H9 (cell line): Measurements from ENCODE around the gene STRA6. TPM values are rescaled to one million over a fixed set of nuclear protein-coding genes. Genes with fewer than 3 reads are reported as not detected.

ENCODE experiments used
- DNase-seq: peaks from one replicate; pipeline ENCODE4 v3.0.0-alpha.2; 2017
- H2AFZ ChIP-seq: one replicate; pipeline ENCODE4 v1.6.1; 2013; ENCODE audit warnings: mild to moderate bottlenecking, low read length, control low read depth, moderate library complexity
- H2AK5ac ChIP-seq: 2 replicates; pipeline ENCODE4 v1.6.1; 2013; ENCODE audit warnings: low read length, control low read depth, mixed read lengths; ENCODE audit not compliant: insufficient read length
- H2BK120ac ChIP-seq: one replicate; pipeline ENCODE4 v1.6.1; 2013; ENCODE audit warnings: low read depth, mild to moderate bottlenecking, low read length, control low read depth, inconsistent platforms; ENCODE audit not compliant: poor library complexity, severe bottlenecking
- H2BK12ac ChIP-seq: 2 replicates; pipeline ENCODE4 v1.6.1; 2013; ENCODE audit warnings: low read length, control low read depth, mixed read lengths, low read depth; ENCODE audit not compliant: insufficient read length
- H2BK15ac ChIP-seq: 2 replicates; pipeline ENCODE4 v1.6.1; 2013; ENCODE audit warnings: low read depth, low read length, control low read depth
- H2BK20ac ChIP-seq: one replicate; pipeline ENCODE4 v1.6.1; 2013; ENCODE audit warnings: low read depth, mild to moderate bottlenecking, low read length, control low read depth, inconsistent platforms; ENCODE audit not compliant: poor library complexity, severe bottlenecking
- H2BK5ac ChIP-seq: 2 replicates; pipeline ENCODE4 v1.6.1; 2013; ENCODE audit warnings: low read length, control low read depth, mixed read lengths; ENCODE audit not compliant: insufficient read length
- H3K14ac ChIP-seq: 2 replicates; pipeline ENCODE4 v1.6.1; 2013; ENCODE audit warnings: low read length, control low read depth; ENCODE audit not compliant: insufficient read depth
- H3K18ac ChIP-seq: 2 replicates; pipeline ENCODE4 v1.6.1; 2013; ENCODE audit warnings: low read depth, mild to moderate bottlenecking, mixed read lengths, low read length, control low read depth; ENCODE audit not compliant: insufficient read length
- H3K23ac ChIP-seq: 2 replicates; pipeline ENCODE4 v1.6.1; 2013; ENCODE audit warnings: low read length, control low read depth, mixed read lengths, low read depth; ENCODE audit not compliant: insufficient read length
- H3K23me2 ChIP-seq: 2 replicates; pipeline ENCODE4 v1.6.1; 2013; ENCODE audit warnings: low read depth, mild to moderate bottlenecking, mixed read lengths, low read length, control low read depth; ENCODE audit not compliant: insufficient read length, poor library complexity, severe bottlenecking
- H3K27ac ChIP-seq: 2 replicates; pipeline ENCODE4 v1.5.1; 2013; ENCODE audit warnings: low read length, control low read depth, mixed read lengths, low read depth; ENCODE audit not compliant: insufficient read length
- H3K27me3 ChIP-seq: 2 replicates; pipeline ENCODE4 v1.6.1; 2013; ENCODE audit warnings: low read length, control low read depth, inconsistent platforms; ENCODE audit not compliant: insufficient read depth
- H3K4ac ChIP-seq: 2 replicates; pipeline ENCODE4 v1.6.1; 2013; ENCODE audit warnings: low read depth, mild to moderate bottlenecking, control low read depth, inconsistent platforms, low read length, moderate library complexity
- H3K4me1 ChIP-seq: 2 replicates; pipeline ENCODE4 v1.6.1; 2013; ENCODE audit warnings: low read length, control low read depth, inconsistent platforms; ENCODE audit not compliant: insufficient read depth
- H3K4me2 ChIP-seq: 2 replicates; pipeline ENCODE4 v1.6.1; 2013; ENCODE audit warnings: low read length, control low read depth, mixed read lengths; ENCODE audit not compliant: insufficient read length, insufficient read depth
- H3K56ac ChIP-seq: 2 replicates; pipeline ENCODE4 v1.6.1; 2013; ENCODE audit warnings: low read depth, mild to moderate bottlenecking, mixed read lengths, low read length, control low read depth; ENCODE audit not compliant: insufficient read length
- H3K79me1 ChIP-seq: 2 replicates; pipeline ENCODE4 v1.6.1; 2013; ENCODE audit warnings: low read depth, mild to moderate bottlenecking, moderate library complexity, low read length, control low read depth, inconsistent platforms; ENCODE audit not compliant: insufficient read depth, poor library complexity, severe bottlenecking
- H3K79me2 ChIP-seq: 2 replicates; pipeline ENCODE4 v1.6.1; 2013; ENCODE audit warnings: low read length, control low read depth, inconsistent platforms; ENCODE audit not compliant: insufficient read depth
- H3K9ac ChIP-seq: 2 replicates; pipeline ENCODE4 v1.6.1; 2013; ENCODE audit warnings: low read length, control low read depth, mixed read lengths; ENCODE audit not compliant: insufficient read length; ENCODE audit errors: extremely low read depth
- H3K9me3 ChIP-seq: one replicate; pipeline ENCODE4 v1.6.1; 2013; ENCODE audit warnings: low read depth, low read length, inconsistent platforms; ENCODE audit not compliant: control insufficient read depth
- H3T11ph ChIP-seq: one replicate; pipeline ENCODE4 v1.6.1; 2013; ENCODE audit warnings: mild to moderate bottlenecking, low read length, control low read depth, inconsistent platforms
- H4K20me1 ChIP-seq: one replicate; pipeline ENCODE4 v1.6.1; 2013; ENCODE audit not compliant: control insufficient read depth, insufficient read length, insufficient read depth
- H4K5ac ChIP-seq: 2 replicates; pipeline ENCODE4 v1.6.1; 2013; ENCODE audit warnings: low read depth, mild to moderate bottlenecking, mixed read lengths, low read length, control low read depth; ENCODE audit not compliant: insufficient read length
- H4K8ac ChIP-seq: replicated peaks from 2 replicates; pipeline ENCODE4 v1.6.1; 2013; ENCODE audit warnings: low read length, control low read depth, mixed read lengths, low read depth; ENCODE audit not compliant: insufficient read length
- H4K91ac ChIP-seq: 2 replicates; pipeline ENCODE4 v1.6.1; 2013; ENCODE audit warnings: low read depth, mild to moderate bottlenecking, moderate library complexity, mixed read lengths, low read length, control low read depth; ENCODE audit not compliant: insufficient read length
- H3K27ac Mint-ChIP-seq, 3 experiments: 2 replicates in 2 of 3; 3 replicates in 1 of 3; pipeline ENCODE4 v1.8.0; 2020 to 2021; ENCODE audit warnings: mixed read lengths in 3 of 3, mild to moderate bottlenecking in 1 of 3, moderate library complexity in 1 of 3
- H3K27me3 Mint-ChIP-seq: 2 replicates; pipeline ENCODE4 v1.8.0; 2021; ENCODE audit warnings: low read depth, mild to moderate bottlenecking, moderate library complexity, mixed read lengths
- H3K36me3 Mint-ChIP-seq, 3 experiments: 2 replicates in 2 of 3; 3 replicates in 1 of 3; pipeline ENCODE4 v1.8.0; 2020 to 2021; ENCODE audit warnings: low read depth in 3 of 3, mixed read lengths in 3 of 3; ENCODE audit not compliant: insufficient read depth in 1 of 3
- H3K4me1 Mint-ChIP-seq, 2 experiments: 2 replicates each; pipeline ENCODE4 v1.8.0; 2020; ENCODE audit warnings: mixed read lengths in 2 of 2
- H3K4me3 Mint-ChIP-seq, 2 experiments: 2 replicates in 1 of 2; 3 replicates in 1 of 2; pipeline ENCODE4 v1.8.0; 2020 to 2021; ENCODE audit warnings: mild to moderate bottlenecking in 2 of 2, mixed read lengths in 2 of 2, moderate library complexity in 1 of 2
- H3K9me3 Mint-ChIP-seq, 2 experiments: 2 replicates in 1 of 2; 3 replicates in 1 of 2; pipeline ENCODE4 v1.8.0; 2020; ENCODE audit warnings: mild to moderate bottlenecking in 2 of 2, mixed read lengths in 2 of 2, moderate library complexity in 1 of 2
- WGBS: extraction: QIAGEN DNeasy Blood & Tissue Kit; methylation state at CpG from one replicate; pipeline ENCODE4 v1.1.7; 2013; ENCODE audit warnings: missing lambda C conversion rate, low lambda C conversion rate, mixed read lengths; ENCODE audit not compliant: insufficient read length; ENCODE audit errors: extremely low coverage; 5-methylcytosine and 5-hydroxymethylcytosine counted together
- total RNA-seq: library from RNA; stranded (reverse); gene quantifications from 2 replicates; pipeline ENCODE4 v1.2.1, GENCODE V29; 2021
- TF ChIP-seq, protein P1 (sequence below): fragments of 200-600 bp; sonication (generic); conservative IDR thresholded peaks from 3 replicates; pipeline ENCODE4 v1.8.0; 2021; ENCODE audit warnings: antibody characterized with exemption, mild to moderate bottlenecking

The STRA6 gene
- total RNA-seq, 1 experiment from 2014 or later: 12.8 TPM

GRCh38 chr15:74174958-74175253, 27.7 kb downstream of the STRA6 start:
- Histone ChIP-seq H4K91ac (no peak overlapping the region), H3K4ac (no peak overlapping the region), H3K79me2 (no peaks in the 10 kb centered on the region), H3K23ac (no peak overlapping the region), H2BK120ac (no peak overlapping the region), H3K23me2 (no peaks in the 10 kb centered on the region), H3K14ac (no peak overlapping the region), H3K56ac (no peak overlapping the region), H3K4me2 (no peak overlapping the region), H3K79me1 (no peaks in the 10 kb centered on the region), H2BK5ac (no peak overlapping the region), H4K8ac (no peak overlapping the region), H3K27me3 (no peaks in the 10 kb centered on the region), H2AFZ (no peak overlapping the region), H3T11ph (no peak overlapping the region), H2BK15ac (no peak overlapping the region), H4K5ac (no peak overlapping the region), H3K18ac (no peak overlapping the region), H3K9me3 (no peaks in the 10 kb centered on the region), H2AK5ac (no peak overlapping the region), H3K9ac (no peak overlapping the region), H3K4me1 (peaks cover 3% of the 10 kb centered on the region; the same call in 1 of the 2 replicates), H4K20me1 (no peaks in the 10 kb centered on the region), H2BK12ac (no peak overlapping the region), H2BK20ac (no peak overlapping the region), H3K27ac (no peak overlapping the region)
- Mint-ChIP-seq H3K27me3 (peaks cover 28% of the 10 kb centered on the region), H3K9me3 (no peaks in the 10 kb centered on the region; a peak in 1 of 5 replicates), H3K36me3 (no peaks in the 10 kb centered on the region), H3K27ac (no peak overlapping the region), H3K4me1 (peaks cover 22 to 55% of the 10 kb centered on the region in 2 experiments), H3K4me3 (no peak overlapping the region)
- TF ChIP-seq, protein P1, sequence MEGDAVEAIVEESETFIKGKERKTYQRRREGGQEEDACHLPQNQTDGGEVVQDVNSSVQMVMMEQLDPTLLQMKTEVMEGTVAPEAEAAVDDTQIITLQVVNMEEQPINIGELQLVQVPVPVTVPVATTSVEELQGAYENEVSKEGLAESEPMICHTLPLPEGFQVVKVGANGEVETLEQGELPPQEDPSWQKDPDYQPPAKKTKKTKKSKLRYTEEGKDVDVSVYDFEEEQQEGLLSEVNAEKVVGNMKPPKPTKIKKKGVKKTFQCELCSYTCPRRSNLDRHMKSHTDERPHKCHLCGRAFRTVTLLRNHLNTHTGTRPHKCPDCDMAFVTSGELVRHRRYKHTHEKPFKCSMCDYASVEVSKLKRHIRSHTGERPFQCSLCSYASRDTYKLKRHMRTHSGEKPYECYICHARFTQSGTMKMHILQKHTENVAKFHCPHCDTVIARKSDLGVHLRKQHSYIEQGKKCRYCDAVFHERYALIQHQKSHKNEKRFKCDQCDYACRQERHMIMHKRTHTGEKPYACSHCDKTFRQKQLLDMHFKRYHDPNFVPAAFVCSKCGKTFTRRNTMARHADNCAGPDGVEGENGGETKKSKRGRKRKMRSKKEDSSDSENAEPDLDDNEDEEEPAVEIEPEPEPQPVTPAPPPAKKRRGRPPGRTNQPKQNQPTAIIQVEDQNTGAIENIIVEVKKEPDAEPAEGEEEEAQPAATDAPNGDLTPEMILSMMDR: no peak
- WGBS: no CpG with 5 or more reads among the region's 14 CpGs
- DNase-seq: peak; percentile 26
